Ascending aorta (tissue), 2 donors: ENCODE results near the gene LHFPL6. TPM values are rescaled to one million over a fixed set of nuclear protein-coding genes. Genes with fewer than 3 reads are reported as not detected.

ENCODE experiments used
- DNase-seq, 2 donors: peaks; one replicate each; pipeline ENCODE4 v3.0.0-alpha.2; 2019; ENCODE audit warnings: low spot score in 2 of 2
- H3K27ac ChIP-seq, 2 donors: fragments of 200-600 bp; sonication (generic); one replicate each; pipeline ENCODE4 v1.5.1; 2016 to 2017; ENCODE audit warnings: mild to moderate bottlenecking in 1 of 2
- H3K27me3 ChIP-seq: fragments of 200-600 bp; sonication (generic); one replicate; pipeline ENCODE4 v1.5.1; 2017
- H3K36me3 ChIP-seq, 2 donors: fragments of 200-600 bp; sonication (generic); one replicate each; pipeline ENCODE4 v1.5.1; 2016
- H3K4me1 ChIP-seq, 2 donors: fragments of 200-600 bp; sonication (generic); one replicate each; pipeline ENCODE4 v1.5.1; 2016 to 2017; ENCODE audit warnings: mild to moderate bottlenecking in 1 of 2
- H3K4me3 ChIP-seq, 2 donors: fragments of 200-600 bp; sonication (generic); one replicate each; pipeline ENCODE4 v1.5.1; 2016 to 2017; ENCODE audit warnings: mild to moderate bottlenecking in 1 of 2
- H3K9me3 ChIP-seq, 2 donors: fragments of 200-600 bp; sonication (generic); one replicate each; pipeline ENCODE4 v1.5.1; 2016
- intact Hi-C: fragments of 100-400 bp; cut with DNase I; formaldehyde crosslinking; loops from one replicate; pipeline ENCODE4 v1.15.1; 2023
- total RNA-seq: library from RNA; depleted of rRNA; stranded (reverse); fragments of >200 nt; gene quantifications from one replicate; pipeline ENCODE4 v1.1.0, GENCODE V29; 2016
- TF ChIP-seq, protein P1 (sequence below), 3 experiments: fragments of 200-600 bp in 2 of 3; fragments of 450-650 bp in 1 of 3; sonication (generic) in 2 of 3; IDR thresholded peaks; one replicate each; pipeline ENCODE4 v1.5.1; 2016 to 2019; ENCODE audit warnings: antibody characterized with exemption in 3 of 3, mild to moderate bottlenecking in 1 of 3, moderate library complexity in 1 of 3

Gene LHFPL6
- total RNA-seq, 1 donor from 2014 or later, result 69.4 TPM

DNA sequence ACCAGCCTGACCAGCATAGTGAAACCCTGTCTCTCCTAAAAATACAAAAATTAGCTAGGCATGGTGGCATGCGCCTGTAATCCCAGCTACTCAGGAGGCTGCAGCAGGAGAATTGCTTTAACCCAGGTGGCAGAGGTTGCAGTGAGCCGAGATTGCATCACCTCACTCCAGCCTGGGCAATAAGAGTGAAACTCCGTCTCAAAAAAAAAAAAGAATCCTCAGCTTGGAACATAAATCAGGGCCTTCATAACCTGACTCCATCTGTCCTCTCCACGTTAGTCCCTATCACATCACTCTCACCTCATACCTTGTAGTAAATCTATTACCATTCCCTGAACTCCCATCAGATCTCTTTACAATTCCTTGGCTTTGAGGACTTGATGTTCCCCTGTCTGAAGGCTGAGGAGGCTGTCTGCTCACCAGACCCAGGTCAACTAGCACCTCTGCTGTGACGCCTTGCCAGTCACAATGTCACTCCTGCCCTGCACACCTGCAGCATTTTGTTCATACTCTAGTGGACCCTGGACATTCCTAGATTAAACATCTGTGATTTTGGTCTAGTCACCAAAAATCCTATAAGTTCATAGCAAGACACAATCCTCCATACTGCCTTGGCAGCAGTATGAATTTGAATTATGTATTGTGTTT lies 15.9 kb downstream of the LHFPL6 start:
- Histone ChIP-seq H3K9me3 (no peaks in the 10 kb centered on the region), H3K27ac (peak overlapping the region; percentile 6 to 41), H3K4me1 (peaks cover 0 to 33% of the 10 kb centered on the region in 2 donors), H3K27me3 (no peaks in the 10 kb centered on the region), H3K4me3 (no peak overlapping the region), H3K36me3 (no peaks in the 10 kb centered on the region)
- TF ChIP-seq, protein P1, sequence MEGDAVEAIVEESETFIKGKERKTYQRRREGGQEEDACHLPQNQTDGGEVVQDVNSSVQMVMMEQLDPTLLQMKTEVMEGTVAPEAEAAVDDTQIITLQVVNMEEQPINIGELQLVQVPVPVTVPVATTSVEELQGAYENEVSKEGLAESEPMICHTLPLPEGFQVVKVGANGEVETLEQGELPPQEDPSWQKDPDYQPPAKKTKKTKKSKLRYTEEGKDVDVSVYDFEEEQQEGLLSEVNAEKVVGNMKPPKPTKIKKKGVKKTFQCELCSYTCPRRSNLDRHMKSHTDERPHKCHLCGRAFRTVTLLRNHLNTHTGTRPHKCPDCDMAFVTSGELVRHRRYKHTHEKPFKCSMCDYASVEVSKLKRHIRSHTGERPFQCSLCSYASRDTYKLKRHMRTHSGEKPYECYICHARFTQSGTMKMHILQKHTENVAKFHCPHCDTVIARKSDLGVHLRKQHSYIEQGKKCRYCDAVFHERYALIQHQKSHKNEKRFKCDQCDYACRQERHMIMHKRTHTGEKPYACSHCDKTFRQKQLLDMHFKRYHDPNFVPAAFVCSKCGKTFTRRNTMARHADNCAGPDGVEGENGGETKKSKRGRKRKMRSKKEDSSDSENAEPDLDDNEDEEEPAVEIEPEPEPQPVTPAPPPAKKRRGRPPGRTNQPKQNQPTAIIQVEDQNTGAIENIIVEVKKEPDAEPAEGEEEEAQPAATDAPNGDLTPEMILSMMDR (IDR thresholded peaks at IDR 0.05), result no peak
- intact Hi-C loops, result no loop called here
- DNase-seq, result no peak

DNA sequence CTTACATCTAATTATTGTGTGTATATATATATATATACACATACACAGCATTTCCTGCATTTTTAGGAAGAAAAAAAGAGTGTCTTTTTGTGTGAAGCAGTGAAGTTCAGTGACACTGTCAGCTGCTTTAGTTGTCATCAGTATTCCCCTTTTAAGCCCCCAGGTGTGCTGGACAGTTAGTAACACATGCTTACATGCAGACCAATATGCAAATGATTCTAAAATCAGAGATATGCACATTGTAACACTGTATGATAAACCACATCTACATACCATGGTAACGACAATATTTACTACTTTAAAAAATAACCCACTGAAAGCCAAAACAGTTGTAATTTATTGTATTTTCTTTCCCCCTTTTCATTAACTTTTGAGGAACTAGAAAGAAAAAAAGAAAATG lies 16.8 kb downstream of the LHFPL6 start:
- Histone ChIP-seq H3K9me3 (no peaks in the 10 kb centered on the region), H3K36me3 (no peaks in the 10 kb centered on the region), H3K27ac (peak overlapping the region in 1 of 2 donors; percentile 14), H3K27me3 (no peaks in the 10 kb centered on the region), H3K4me1 (peaks cover 0 to 27% of the 10 kb centered on the region in 2 donors), H3K4me3 (no peak overlapping the region)
- TF ChIP-seq, protein P1 (IDR thresholded peaks at IDR 0.05), result no peak
- intact Hi-C loops, result no loop called here
- no peak for DNase-seq

DNA sequence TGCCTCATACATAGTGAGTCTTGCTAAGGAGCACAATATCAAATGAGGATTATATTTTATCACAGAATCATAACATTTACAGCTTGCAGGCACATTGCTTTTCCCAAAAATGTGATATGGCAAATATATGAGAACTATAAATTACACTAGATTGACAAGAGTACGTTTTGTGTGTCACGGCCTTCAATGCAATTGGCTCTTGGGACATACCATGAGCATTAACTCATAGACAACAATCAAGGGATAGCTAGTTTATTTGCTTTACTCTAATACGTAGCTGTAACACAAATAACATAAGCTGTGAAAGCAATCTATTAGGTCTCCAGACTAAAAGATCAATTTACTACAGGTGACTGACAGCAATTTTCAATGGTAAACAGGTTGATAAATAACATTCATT lies 17.8 kb downstream of the LHFPL6 start:
- TF ChIP-seq, protein P1 (IDR thresholded peaks at IDR 0.05), result no peak
- intact Hi-C loops, result no loop called here
- no peak overlapping the region for H3K4me3 ChIP-seq
- no peak for DNase-seq
- no peak overlapping the region for H3K27ac ChIP-seq
- no peaks in the 10 kb centered on the region for H3K9me3 ChIP-seq
- peaks cover 0 to 27% of the 10 kb centered on the region in 2 donors for H3K4me1 ChIP-seq
- no peaks in the 10 kb centered on the region for H3K36me3 ChIP-seq
- no peaks in the 10 kb centered on the region for H3K27me3 ChIP-seq

DNA sequence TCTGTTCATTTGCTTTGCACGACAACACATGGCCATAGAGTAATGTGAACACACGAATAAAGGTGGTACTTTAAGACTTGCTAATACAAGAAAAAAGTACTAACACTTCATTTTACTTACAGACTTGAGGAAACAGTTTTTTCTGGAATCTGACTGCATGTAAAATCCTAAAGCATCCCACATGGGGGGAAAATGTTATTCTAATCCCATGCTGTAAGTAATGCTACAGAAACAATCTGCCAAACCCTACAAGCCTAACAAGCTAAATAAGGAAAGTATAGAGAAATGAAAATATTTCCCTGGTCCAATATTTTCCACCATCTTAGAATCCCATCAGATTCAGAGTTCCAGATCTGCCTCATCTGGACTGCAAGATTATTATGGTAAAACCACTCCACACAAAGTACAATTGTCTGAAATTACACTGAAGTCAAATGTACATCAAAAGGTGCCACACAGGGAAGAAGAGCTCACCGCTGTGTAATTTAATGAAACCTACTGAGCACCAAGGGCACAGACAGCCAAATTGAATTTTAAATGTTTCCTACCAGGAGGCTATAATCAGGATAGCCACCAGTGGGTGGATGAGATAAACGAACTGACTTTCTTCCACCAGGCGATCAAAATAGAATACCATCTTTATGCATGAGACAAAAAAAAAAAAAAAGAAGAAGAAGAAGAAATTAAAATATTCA lies 22.0 kb downstream of the LHFPL6 start:
- intact Hi-C loops, result no loop called here
- Histone ChIP-seq H3K4me3 (no peak overlapping the region), H3K9me3 (no peaks in the 10 kb centered on the region), H3K36me3 (no peaks in the 10 kb centered on the region), H3K27ac (peak overlapping the region; percentile 4 to 37), H3K27me3 (no peaks in the 10 kb centered on the region), H3K4me1 (peaks cover 0 to 28% of the 10 kb centered on the region in 2 donors)
- TF ChIP-seq, protein P1 (IDR thresholded peaks at IDR 0.05), result no peak
- no peak for DNase-seq

DNA sequence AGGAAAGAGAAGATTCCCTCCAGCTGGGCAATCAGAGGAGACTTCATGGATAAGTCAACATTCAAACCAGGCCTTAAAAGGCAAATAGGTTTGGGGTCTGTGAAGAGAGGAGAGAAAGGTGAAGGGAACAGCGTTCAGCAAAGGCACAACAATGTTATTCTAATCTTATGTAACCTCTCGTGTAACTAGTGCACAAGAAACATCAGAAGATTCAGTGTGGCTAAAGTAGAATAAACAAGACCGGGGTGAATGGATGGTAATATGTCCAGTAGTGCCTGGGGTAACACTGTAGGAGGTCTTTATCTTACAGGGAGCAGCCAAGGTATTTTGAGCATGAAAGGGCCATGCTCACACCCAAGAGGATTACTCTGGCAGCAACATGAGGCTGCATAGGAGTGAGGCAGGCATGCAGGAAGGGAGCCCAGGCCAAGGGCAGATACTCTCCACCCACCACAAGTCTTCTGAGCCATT lies 24.1 kb downstream of the LHFPL6 start:
- peaks cover 0 to 21% of the 10 kb centered on the region in 2 donors for H3K4me1 ChIP-seq

More for the DNA sequence above, 24.1 kb downstream of the LHFPL6 start:
- H3K27ac ChIP-seq, result no peak overlapping the region
- intact Hi-C loops, result no loop called here
- no peaks in the 10 kb centered on the region for H3K27me3 ChIP-seq
- DNase-seq, result no peak
- no peaks in the 10 kb centered on the region for H3K9me3 ChIP-seq
- H3K36me3 ChIP-seq, result no peaks in the 10 kb centered on the region
- TF ChIP-seq, protein P1 (IDR thresholded peaks at IDR 0.05), result no peak
- H3K4me3 ChIP-seq, result no peak overlapping the region
